GM20000 (cell line): ENCODE measurements around the gene LMBR1.
"Not testable (repeated sequence)": the region's sequence is repeated elsewhere in the genome, so short reads cannot be mapped to it uniquely, and the experiment has no call there.

Experiments
- DNase-seq: peaks from one replicate; pipeline ENCODE4 v3.0.0; 2012; ENCODE audit warnings: low spot score
- TF ChIP-seq, protein P1 (sequence below): IDR thresholded peaks from 2 replicates; pipeline ENCODE4 v1.5.1; 2012; ENCODE audit warnings: mild to moderate bottlenecking, control low read depth; ENCODE audit errors: extremely low read depth, missing control alignments

LMBR1 gene

GRCh38 chr7:156656598-156656997 is 236.4 kb downstream of the LMBR1 start:
- no peak for DNase-seq
- TF ChIP-seq, protein P1, sequence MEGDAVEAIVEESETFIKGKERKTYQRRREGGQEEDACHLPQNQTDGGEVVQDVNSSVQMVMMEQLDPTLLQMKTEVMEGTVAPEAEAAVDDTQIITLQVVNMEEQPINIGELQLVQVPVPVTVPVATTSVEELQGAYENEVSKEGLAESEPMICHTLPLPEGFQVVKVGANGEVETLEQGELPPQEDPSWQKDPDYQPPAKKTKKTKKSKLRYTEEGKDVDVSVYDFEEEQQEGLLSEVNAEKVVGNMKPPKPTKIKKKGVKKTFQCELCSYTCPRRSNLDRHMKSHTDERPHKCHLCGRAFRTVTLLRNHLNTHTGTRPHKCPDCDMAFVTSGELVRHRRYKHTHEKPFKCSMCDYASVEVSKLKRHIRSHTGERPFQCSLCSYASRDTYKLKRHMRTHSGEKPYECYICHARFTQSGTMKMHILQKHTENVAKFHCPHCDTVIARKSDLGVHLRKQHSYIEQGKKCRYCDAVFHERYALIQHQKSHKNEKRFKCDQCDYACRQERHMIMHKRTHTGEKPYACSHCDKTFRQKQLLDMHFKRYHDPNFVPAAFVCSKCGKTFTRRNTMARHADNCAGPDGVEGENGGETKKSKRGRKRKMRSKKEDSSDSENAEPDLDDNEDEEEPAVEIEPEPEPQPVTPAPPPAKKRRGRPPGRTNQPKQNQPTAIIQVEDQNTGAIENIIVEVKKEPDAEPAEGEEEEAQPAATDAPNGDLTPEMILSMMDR: no peak

DNA sequence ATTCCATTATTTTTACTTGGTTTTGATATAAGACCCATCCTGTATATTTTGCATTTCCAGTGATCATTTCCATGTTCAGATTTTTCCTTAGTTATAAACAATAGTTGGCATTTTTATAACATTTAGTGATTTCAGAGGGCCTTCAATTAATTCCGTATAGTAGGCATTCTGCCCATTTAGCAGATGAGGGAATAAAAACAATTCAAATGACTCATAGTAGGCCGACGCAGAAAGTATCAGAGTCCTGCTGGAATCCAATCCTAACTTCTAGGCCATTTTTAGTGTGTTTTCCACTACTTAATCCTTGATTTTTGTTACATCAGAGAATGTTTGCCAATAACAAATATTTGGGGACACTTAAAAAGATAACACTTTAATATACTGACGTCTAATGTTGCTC is 237.0 kb downstream of the LMBR1 start:
- DNase-seq: no peak
- TF ChIP-seq, protein P1: no peak

DNA sequence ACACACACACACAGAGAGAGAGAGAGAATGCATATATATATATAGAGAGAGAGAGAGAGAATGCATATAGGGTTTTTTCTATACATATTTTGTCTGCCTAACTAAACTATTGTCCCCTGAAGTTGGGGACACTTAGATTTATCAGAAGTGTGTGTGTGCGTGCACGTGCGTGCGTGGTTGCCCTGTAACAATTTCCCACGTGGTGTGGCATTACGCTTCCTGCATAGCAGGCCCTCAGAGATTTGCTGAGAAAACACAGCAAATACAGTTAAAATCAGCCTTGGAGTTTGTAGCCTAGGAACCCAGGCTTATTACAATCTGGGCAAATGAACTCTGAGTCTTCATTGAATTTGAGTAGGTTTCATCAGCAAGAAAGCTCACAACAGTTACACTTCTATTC is 237.7 kb downstream of the LMBR1 start:
- TF ChIP-seq, protein P1: no peak
- DNase-seq: no peak

GRCh38 chr7:156654511-156655234 is 238.3 kb downstream of the LMBR1 start:
- TF ChIP-seq, protein P1: no peak
- no peak for DNase-seq

- no peak for DNase-seq
- TF ChIP-seq, protein P1: no peak
Observed at GRCh38 chr7:156652886-156653568, 240.0 kb downstream of the LMBR1 start.

DNA sequence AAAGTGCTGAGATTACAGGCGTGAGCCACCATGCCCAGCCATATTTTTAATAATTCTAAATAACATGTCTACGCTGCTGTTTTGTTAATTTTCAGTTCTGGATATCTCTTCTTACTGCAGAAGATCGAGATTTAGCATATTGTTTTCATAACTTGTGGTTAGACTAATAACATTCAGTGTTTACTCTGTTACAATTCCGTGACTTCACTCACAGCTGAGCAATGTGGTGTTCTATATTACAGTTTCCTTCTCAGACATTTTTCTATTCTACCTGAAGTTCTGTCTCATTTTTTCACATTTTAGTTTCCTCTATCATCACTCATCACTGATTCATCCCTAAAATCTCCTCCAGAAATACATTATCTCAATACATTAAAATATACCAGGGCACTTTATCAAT is 241.5 kb downstream of the LMBR1 start:
- TF ChIP-seq, protein P1: no peak
- DNase-seq: no peak

DNA sequence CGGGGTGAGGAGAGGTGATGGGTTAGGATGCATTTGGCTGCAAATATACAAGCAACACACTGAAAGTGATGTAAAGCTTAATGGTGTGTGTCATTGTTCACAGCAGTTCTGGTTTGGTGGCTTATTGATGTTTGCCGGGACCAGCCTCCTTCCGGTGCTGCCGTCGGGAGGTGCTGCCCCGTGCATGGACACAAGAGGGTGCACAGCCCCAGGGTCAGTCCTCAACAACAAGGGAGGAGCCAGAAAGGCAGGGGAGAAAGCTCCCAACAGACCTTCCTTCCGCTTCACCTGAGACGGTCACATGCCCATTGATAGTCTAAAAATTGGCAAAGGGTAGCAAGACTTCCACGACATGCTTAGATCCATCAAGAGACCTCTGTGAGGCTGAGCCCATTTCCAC is 242.9 kb downstream of the LMBR1 start:
- TF ChIP-seq, protein P1: peak; percentile 29
- DNase-seq: peak; percentile 52

- not testable (repeated sequence) for DNase-seq
Observed at GRCh38 chr7:156647330-156647729, 245.7 kb downstream of the LMBR1 start.
